ENCODE measurements around the gene PPP1R3E. TPM values are rescaled to one million over a fixed set of nuclear protein-coding genes. Genes with fewer than 3 reads are reported as not detected.

PPP1R3E gene, protein sequence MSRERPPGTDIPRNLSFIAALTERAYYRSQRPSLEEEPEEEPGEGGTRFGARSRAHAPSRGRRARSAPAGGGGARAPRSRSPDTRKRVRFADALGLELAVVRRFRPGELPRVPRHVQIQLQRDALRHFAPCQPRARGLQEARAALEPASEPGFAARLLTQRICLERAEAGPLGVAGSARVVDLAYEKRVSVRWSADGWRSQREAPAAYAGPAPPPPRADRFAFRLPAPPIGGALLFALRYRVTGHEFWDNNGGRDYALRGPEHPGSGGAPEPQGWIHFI
- total RNA-seq (2022) (7.2 and 7.8 TPM in 2 replicates), Bru-seq, nascent RNA (percentile 73 among the genes with signal in this experiment), BruChase-seq, experiment 1, labeled RNA remaining after a 6-hour chase (percentile 68 among the genes with signal in this experiment), BruChase-seq, experiment 2, labeled RNA remaining after a 2-hour chase (percentile 72 among the genes with signal in this experiment)
- long read RNA-seq, partial matches to known transcripts: 0 of 8 reads
- long read RNA-seq, other reads (novel, unspliced or antisense): 8 of 8 reads

DNA sequence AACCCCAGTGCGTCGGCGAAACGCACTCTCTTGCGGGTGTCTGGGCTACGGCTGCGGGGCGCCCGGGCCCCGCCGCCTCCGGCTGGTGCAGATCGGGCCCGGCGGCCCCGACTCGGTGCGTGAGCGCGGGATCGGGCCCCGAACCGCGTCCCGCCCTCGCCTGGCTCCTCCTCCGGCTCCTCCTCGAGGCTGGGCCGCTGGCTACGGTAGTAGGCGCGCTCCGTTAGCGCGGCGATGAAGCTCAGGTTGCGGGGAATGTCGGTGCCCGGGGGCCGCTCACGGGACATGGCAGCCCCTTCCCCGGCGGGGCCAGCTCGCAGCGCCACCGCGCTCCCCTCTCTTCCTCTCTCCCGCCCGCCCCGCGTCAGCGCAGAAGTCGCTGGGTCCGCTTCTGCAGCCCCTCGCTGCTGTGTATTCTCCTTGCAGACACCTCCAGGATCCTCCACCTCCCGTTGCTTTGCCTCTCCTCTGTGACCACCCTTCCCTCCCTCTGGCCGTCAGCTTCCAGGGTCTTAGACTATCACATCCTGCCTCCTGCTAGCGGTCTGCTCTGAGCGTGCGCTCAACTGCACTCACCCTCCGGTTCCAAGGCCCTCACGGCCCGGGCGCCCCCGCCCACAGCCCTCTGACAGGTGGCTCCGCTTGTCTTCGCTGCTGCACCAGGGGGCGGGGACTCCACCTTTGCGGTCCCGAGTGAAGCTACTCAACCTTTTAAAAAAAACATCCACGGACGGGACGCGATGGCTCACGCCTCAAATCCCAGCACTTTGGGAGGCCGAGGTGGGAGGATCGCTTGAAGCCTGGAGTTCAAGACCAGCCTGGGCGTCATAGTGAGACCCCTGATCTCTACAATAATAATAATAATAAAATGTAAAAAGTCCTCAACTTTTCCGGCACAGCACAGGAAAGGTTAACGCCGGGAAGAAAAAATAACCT, at the start of gene PPP1R3E:
Gene PPP1R3E (minus strand): TSS at position 570 of the 936 bp plus-strand sequence. CDS start 283 bp downstream, at position 287.
- POLR2A ChIA-PET: interaction anchor here (0.5 to 14.7 kb wide), 21 partner anchors 9 to 843 kb away, joined by 3 to 339 read pairs (median 4); partner anchors contain the start of genes ACIN1, C14orf119, EMC9 and HOMEZ
- CTCF ChIA-PET: interaction anchor here (0.6 to 6.4 kb wide), 16 partner anchors 8 to 1968 kb away, joined by 3 to 49 read pairs (median 5); partner anchors contain the start of gene PABPN1
- Mint-ChIP-seq H3K36me3 (ENCODE audit: insufficient read depth, unreplicated experiment) (peaks cover 11% of the 10 kb centered on the region), H3K27me3 (ENCODE audit: insufficient read depth, unreplicated experiment) (no peaks in the 10 kb centered on the region), H3K4me3 (ENCODE audit: unreplicated experiment) (peak within 1 kb of the TSS; percentile 95), H3K4me1 (ENCODE audit: insufficient read depth, unreplicated experiment) (peaks cover 29% of the 10 kb centered on the region), H3K9me3 (ENCODE audit: unreplicated experiment) (no peaks in the 10 kb centered on the region), H3K27ac (ENCODE audit: low read depth, unreplicated experiment) (peak within 1 kb of the TSS; percentile 97)
- no peak for TF ChIP-seq CTCF (IDR thresholded peaks at IDR 0.05; ENCODE audit: unreplicated experiment)
- DNase-seq (ENCODE audit: unreplicated experiment): peak; percentile 64
- intact Hi-C loops (cut with micrococcal nuclease): no loop called here
- no TSS peak for BruUV-seq (replicated peaks)

GRCh38 chr14:23351681-23352505, 49.2 kb upstream of the PPP1R3E start:
- ChIA-PET POLR2A (no interaction called here), CTCF (interaction anchor here (0.7 kb wide), 1 partner anchor 28 kb away, joined by 3 read pairs; no protein-coding TSS in a partner anchor)
- BruUV-seq (replicated peaks): no TSS peak

DNA sequence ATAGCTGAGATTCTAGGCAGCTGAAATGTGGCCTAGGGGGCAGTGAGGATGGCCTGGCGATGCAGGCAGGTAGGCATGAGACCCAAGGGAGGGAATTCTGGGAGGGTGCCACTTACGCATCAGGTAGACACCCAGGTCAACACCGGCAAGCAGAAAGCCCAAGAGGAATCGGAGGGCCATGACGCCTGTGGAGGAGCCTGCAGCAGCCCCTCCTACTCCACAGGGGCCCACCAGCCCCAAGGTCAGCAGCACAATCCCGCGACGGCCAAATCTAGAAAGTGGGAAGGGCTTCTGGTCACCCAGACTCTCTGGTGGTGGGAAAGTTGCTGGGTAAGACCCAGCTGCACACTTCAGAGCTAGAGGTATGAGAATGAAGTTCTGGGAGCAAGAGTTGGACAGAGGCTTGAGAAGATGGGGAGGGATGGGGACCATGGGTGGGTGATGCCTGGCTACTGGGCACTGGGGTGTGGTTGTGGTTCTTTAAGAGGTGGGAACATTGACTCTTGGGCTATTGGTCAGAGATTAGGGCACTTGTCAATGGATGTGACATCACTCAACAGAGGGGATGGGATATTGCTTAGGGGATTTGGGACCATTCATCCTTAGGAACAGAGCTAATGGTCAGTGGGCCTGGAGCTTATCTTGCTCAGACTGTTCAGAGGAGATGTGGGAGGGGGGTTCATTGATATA, 46.6 kb upstream of the PPP1R3E start:
- POLR2A ChIA-PET: no interaction called here
- H3K36me3 Mint-ChIP-seq (ENCODE audit: insufficient read depth, unreplicated experiment): no peaks in the 10 kb centered on the region
- intact Hi-C loops (cut with micrococcal nuclease): no loop called here
- no peak overlapping the region for H3K27ac Mint-ChIP-seq (ENCODE audit: low read depth, unreplicated experiment)
- TF ChIP-seq CTCF (IDR thresholded peaks at IDR 0.05; ENCODE audit: unreplicated experiment): no peak
- H3K4me3 Mint-ChIP-seq (ENCODE audit: unreplicated experiment): no peak overlapping the region
- H3K27me3 Mint-ChIP-seq (ENCODE audit: insufficient read depth, unreplicated experiment): peaks cover 47% of the 10 kb centered on the region
- no TSS peak for BruUV-seq (replicated peaks)
- CTCF ChIA-PET: interaction anchor here (0.6 to 1.1 kb wide), 4 partner anchors 14 to 31 kb away, joined by 3 to 4 read pairs (median 3); no protein-coding TSS in a partner anchor
- no peaks in the 10 kb centered on the region for H3K4me1 Mint-ChIP-seq (ENCODE audit: insufficient read depth, unreplicated experiment)
- H3K9me3 Mint-ChIP-seq (ENCODE audit: unreplicated experiment): peaks cover 7% of the 10 kb centered on the region
- DNase-seq (ENCODE audit: unreplicated experiment): no peak

More at GRCh38 chr14:23351681-23352505, 49.2 kb upstream of the PPP1R3E start:
- TF ChIP-seq CTCF (IDR thresholded peaks at IDR 0.05; ENCODE audit: unreplicated experiment): no peak
- Mint-ChIP-seq H3K4me3 (ENCODE audit: unreplicated experiment) (no peak overlapping the region), H3K27ac (ENCODE audit: low read depth, unreplicated experiment) (no peak overlapping the region), H3K27me3 (ENCODE audit: insufficient read depth, unreplicated experiment) (peaks cover 71% of the 10 kb centered on the region), H3K36me3 (ENCODE audit: insufficient read depth, unreplicated experiment) (no peaks in the 10 kb centered on the region), H3K4me1 (ENCODE audit: insufficient read depth, unreplicated experiment) (no peaks in the 10 kb centered on the region), H3K9me3 (ENCODE audit: unreplicated experiment) (peaks cover 7% of the 10 kb centered on the region)
- intact Hi-C loops (cut with micrococcal nuclease): no loop called here
- no peak for DNase-seq (ENCODE audit: unreplicated experiment)

Measured in MCF 10A (cell line).